ENCODE measurements around the gene IL17RD.

Gene IL17RD

DNA sequence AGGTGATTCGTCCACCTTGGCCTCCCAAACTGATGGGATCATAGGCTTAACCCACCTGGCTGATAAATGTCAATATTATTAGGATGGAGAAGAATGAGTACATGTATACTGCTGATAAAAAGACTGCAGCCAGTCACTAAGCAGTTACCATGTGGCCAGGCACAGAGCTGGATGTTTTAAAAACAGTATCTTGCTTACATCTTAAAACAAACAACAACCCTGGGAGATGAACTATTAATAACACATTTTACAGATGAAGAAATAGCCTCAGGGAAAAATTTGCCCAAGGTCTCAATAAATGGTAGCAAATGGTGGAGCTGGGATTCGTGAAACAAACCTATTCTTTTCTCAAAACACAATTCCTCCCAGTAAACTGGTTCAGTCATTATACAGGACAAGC, 18.1 kb downstream of the IL17RD start:
- Mint-ChIP-seq H3K27ac (no peak overlapping the region), H3K4me3 (no peak overlapping the region), H3K27me3 (peaks cover 10% of the 10 kb centered on the region), H3K36me3 (no peaks in the 10 kb centered on the region), H3K9me3 (no peaks in the 10 kb centered on the region), H3K4me1 (no peaks in the 10 kb centered on the region)

DNA sequence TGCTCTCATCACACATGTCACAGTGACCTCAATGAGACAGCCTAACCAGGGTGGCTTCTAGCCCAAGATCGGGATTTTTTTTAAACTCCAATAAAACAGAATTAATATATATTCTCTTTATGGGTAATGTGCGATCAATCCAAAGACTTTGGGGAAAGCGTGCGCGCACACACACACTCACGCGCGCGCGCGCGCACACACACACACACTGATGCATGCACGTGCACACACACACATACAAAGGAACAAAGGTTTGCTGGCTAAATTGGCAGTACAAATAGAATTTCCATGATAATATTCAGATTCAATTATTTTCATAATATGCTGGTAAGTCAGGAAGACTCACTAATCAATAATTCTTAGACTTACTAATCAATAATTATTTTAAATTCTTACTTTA, 19.3 kb downstream of the IL17RD start:
- Mint-ChIP-seq H3K27me3 (peaks cover 15% of the 10 kb centered on the region), H3K4me1 (no peaks in the 10 kb centered on the region), H3K36me3 (no peaks in the 10 kb centered on the region), H3K4me3 (no peak overlapping the region), H3K27ac (no peak overlapping the region), H3K9me3 (no peaks in the 10 kb centered on the region)

DNA sequence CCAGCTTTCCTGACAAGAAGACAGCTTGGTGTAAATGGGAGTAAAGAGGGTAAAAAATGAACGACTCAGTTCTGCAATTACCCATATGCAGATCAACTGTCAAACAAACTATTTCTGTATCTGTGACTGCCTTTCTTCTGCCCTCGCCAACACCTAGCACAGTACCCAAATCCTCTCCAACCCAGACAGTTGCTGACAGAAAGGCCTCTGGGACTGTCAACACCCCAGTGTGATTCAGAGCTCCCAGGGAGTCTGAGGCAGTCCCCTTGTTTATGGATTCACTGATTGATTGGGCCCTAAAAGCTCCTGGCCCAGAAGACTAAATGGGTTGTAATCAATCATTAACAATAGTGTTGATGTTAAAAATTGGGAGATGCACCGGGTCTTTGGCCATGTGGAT, 20.2 kb downstream of the IL17RD start:
- H3K27ac Mint-ChIP-seq: no peak overlapping the region
- peaks cover 17% of the 10 kb centered on the region for H3K27me3 Mint-ChIP-seq
- H3K4me1 Mint-ChIP-seq: no peaks in the 10 kb centered on the region
- no peaks in the 10 kb centered on the region for H3K36me3 Mint-ChIP-seq
- H3K4me3 Mint-ChIP-seq: no peak overlapping the region
- H3K9me3 Mint-ChIP-seq: no peaks in the 10 kb centered on the region

DNA sequence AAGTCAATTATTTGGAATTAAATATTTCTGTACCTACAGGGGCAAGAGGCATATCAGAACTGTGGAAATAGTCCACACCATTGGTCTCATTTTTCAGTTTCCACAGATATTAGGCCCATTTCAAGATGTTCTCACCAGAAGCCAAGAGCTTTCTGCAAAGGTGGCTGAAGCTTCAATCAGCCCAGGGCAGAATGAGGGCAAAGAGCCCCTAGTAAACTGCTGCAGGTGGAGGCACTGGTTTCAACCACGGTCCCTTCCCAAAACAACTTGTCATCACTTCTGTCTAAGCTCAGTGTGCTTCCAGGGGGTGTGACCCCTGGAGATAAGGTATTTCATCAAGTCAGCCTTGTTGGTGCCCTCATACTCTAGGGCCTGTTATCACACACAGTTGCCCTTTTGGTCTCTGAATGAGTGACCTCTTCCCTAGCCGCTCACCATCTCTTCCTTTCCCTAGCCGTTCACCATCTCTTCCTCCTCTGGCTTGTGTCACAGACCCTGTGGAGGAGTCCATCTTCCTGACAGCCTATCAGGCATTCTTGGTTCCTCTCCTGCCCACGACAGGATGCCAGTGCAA, 21.2 kb downstream of the IL17RD start:
- Mint-ChIP-seq H3K4me3 (no peak overlapping the region), H3K36me3 (no peaks in the 10 kb centered on the region), H3K27me3 (peaks cover 18% of the 10 kb centered on the region), H3K27ac (no peak overlapping the region), H3K9me3 (no peaks in the 10 kb centered on the region), H3K4me1 (no peaks in the 10 kb centered on the region)

DNA sequence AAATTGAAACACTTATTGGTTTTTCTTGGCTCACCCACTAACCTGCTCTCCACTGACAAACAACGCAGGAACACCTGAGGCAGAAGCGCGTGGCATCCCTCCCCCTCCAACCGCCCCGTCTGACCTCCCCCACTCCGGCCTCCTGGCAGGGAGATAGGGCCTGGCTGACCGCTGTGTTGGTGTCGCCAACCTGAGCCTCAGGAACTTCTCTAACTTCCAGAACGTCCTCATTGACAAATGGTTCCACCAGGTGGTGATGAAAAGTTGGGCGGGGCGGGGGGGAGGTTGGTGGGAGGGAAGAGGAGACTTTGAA, 22.8 kb downstream of the IL17RD start:
- H3K27me3 Mint-ChIP-seq: peaks cover 19% of the 10 kb centered on the region
- no peak overlapping the region for H3K27ac Mint-ChIP-seq
- H3K9me3 Mint-ChIP-seq: no peaks in the 10 kb centered on the region
- no peaks in the 10 kb centered on the region for H3K4me1 Mint-ChIP-seq
- no peaks in the 10 kb centered on the region for H3K36me3 Mint-ChIP-seq
- no peak overlapping the region for H3K4me3 Mint-ChIP-seq

DNA sequence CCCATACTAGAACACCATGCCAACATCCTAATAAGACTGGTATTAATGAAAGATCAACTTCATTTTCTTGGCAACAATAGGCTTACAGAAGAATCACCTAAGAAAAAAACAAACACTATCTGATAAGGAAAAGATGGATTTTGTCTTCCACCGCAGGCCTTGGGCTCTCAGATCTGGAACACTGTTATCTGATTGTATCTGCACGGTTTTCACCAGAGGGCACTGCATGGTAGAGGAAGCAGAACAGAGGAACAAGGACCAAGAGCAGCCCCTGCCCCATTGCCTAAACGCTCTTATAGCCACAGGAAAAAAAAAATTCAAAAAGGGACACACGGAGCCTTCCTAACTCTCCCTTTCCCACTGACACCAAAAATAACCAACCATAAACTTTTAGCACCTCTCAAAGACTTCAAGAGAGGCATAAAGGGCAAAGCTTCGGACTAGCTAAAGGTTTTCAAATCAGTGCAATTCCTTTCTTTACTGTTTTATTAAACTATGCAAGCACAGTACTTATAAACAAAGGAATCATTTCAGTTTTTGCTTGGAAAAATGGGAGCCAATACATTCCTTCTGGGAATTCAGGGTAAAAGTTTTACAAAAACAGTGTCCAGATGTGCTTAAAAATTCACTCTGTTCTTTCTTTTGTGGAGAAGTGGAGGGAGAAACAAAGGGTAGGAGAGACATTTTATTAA, 23.3 kb downstream of the IL17RD start:
- Mint-ChIP-seq H3K27me3 (peaks cover 19% of the 10 kb centered on the region), H3K9me3 (no peaks in the 10 kb centered on the region), H3K27ac (no peak overlapping the region), H3K4me3 (no peak overlapping the region), H3K36me3 (no peaks in the 10 kb centered on the region), H3K4me1 (no peaks in the 10 kb centered on the region)

DNA sequence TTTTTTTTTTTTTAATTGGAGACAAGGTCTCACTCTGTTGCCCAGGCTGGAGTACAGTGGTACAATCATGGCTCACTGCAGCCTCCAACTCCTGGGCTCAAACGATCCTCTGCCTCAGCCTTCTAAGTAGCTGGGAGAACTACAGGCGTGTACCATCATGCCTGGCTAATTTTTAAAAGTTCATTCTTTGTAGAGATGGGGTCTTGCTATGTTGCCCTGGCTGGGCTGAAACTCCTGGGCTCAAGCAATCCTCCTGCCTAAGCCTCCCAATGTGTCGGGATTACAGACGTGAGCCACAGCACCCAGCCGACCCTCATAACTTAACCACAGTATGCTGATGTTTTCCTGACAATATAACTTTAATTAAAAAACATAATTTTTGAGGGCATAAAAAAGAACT, 24.3 kb downstream of the IL17RD start:
- Mint-ChIP-seq H3K4me1 (no peaks in the 10 kb centered on the region), H3K9me3 (no peaks in the 10 kb centered on the region), H3K27ac (no peak overlapping the region), H3K4me3 (no peak overlapping the region), H3K27me3 (peaks cover 20% of the 10 kb centered on the region), H3K36me3 (no peaks in the 10 kb centered on the region)

DNA sequence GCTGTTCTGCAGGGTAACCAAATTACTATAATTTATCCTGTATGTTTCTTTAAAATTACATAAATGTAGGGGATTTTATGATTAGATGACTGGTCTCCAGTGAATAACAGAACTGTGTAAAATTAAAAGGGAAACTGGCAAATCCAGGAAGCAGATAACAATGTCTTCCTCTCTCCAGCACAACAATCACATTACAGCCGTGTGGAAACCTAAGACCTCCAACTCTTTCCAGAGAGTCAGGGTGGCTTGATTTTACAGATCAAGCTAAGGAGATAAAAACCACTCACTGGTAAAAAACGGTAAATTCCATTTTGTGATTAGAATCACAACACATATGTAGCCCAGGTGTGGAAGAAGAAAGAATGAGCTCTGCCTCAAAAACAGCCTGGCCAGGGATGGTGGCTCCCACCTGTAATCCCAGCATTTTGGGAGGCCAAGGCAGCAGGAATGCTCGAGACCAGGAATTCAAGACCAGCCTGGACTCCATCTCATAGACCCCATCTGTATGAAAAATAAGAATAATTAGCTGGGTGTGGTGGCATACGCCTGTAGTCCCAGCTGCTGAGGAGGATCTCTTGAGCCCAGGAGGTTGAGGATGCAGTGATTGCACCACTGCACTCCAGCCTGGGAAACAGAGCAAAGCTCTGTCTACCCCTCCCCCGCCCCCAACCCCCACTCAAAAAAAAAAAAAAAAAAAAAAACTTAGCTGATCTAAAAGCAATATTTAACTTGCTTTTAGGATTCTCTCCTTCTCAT, 29.0 kb downstream of the IL17RD start:
- H3K36me3 Mint-ChIP-seq: no peaks in the 10 kb centered on the region
- H3K9me3 Mint-ChIP-seq: no peaks in the 10 kb centered on the region
- no peak overlapping the region for H3K4me3 Mint-ChIP-seq
- H3K4me1 Mint-ChIP-seq: no peaks in the 10 kb centered on the region
- no peak overlapping the region for H3K27ac Mint-ChIP-seq
- H3K27me3 Mint-ChIP-seq: peaks cover 11% of the 10 kb centered on the region

DNA sequence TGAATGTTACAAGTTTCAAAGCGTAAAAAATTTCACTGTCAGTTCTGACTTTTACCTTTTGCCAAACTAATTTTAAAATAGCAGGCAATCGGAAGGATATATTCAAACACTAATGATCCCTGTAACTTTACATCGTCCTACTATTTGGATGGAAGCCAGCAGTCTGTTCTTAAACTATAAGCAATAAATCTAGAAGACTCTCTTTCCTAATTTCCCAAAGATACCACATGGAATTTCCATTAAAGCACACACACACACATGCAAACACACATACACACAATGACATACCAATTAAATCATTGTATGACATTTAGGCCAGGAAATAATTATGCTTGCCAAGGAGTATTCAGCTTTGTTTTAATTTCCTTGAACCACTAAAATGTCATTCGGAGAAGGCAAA, 32.0 kb downstream of the IL17RD start:
- peaks cover 8% of the 10 kb centered on the region for H3K27me3 Mint-ChIP-seq
- H3K36me3 Mint-ChIP-seq: no peaks in the 10 kb centered on the region
- H3K4me1 Mint-ChIP-seq: no peaks in the 10 kb centered on the region
- H3K27ac Mint-ChIP-seq: no peak overlapping the region
- no peaks in the 10 kb centered on the region for H3K9me3 Mint-ChIP-seq
- H3K4me3 Mint-ChIP-seq: no peak overlapping the region

DNA sequence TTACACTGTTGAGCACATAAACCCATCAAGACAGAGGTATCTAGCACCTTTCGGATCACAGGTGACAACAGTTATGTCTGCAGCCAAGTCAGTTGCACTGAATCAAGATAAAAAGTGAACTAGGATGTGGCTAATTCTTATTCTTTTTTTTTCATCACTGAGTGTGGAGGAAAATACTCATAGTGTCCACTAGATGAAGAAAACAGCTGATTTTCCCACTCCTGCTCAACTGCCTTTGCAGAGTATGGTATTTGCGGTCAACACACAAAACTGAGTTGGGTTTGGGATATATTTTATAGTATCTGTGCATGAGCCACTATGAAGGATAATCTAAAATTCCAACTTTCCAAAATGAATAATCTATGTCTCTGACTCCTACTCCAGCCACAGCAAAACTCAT, 32.5 kb downstream of the IL17RD start:
- Mint-ChIP-seq H3K4me1 (no peaks in the 10 kb centered on the region), H3K9me3 (no peaks in the 10 kb centered on the region), H3K27ac (no peak overlapping the region), H3K27me3 (peaks cover 5% of the 10 kb centered on the region), H3K36me3 (no peaks in the 10 kb centered on the region), H3K4me3 (no peak overlapping the region)

DNA sequence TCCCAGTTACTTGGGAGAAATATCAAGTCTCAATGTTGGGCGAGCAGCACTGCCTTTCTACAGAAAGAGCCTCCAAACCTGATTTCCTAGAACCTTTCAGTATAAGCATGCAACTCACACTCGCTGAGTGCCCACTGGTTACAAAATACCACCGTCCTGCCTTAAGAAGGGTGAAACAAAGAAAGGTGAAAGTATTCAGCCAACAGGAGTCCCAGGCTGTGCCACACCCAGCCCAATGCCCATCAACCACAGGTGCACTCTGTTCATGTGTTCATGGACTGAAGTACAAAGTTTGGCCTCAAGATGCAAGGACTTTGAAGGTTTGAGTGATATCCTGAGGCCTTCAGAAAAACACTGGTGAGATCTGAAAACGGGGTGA, 34.0 kb downstream of the IL17RD start:
- Mint-ChIP-seq H3K4me1 (no peaks in the 10 kb centered on the region), H3K27me3 (peaks cover 3% of the 10 kb centered on the region), H3K4me3 (no peak overlapping the region), H3K36me3 (no peaks in the 10 kb centered on the region), H3K27ac (no peak overlapping the region), H3K9me3 (no peaks in the 10 kb centered on the region)

DNA sequence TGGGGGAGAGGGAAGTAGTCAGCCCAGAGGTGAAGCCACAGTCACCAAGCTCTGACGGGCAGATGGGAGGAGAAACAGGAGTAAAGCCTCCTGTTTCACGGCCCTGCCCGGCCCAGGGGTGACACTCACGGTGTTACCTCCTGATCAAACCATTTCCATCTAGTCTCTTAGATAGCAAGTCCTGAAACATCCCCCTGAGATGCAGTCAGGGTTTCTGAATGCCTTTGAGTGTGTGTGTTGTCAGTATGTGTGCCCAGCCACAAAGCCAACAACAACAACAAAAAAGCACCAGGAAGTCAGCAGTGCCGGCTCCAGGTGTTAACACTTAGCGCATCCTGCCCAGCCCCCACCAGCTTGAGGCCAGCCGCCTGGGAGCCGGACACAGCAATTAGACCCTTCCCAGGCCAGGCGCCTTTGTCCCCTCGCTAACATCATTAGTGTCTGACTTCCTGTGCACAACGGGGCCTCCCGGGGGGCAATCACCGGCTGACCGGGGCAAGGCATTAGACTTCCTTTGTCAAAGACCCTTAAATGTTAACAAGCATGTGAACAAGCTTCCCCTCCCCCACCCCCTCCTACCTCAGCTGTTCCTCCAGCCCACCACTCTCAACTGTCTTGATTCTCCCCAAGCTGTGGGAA, 34.5 kb downstream of the IL17RD start:
- Mint-ChIP-seq H3K4me3 (no peak overlapping the region), H3K27ac (no peak overlapping the region), H3K36me3 (no peaks in the 10 kb centered on the region), H3K9me3 (no peaks in the 10 kb centered on the region), H3K27me3 (peaks cover 3% of the 10 kb centered on the region), H3K4me1 (no peaks in the 10 kb centered on the region)

DNA sequence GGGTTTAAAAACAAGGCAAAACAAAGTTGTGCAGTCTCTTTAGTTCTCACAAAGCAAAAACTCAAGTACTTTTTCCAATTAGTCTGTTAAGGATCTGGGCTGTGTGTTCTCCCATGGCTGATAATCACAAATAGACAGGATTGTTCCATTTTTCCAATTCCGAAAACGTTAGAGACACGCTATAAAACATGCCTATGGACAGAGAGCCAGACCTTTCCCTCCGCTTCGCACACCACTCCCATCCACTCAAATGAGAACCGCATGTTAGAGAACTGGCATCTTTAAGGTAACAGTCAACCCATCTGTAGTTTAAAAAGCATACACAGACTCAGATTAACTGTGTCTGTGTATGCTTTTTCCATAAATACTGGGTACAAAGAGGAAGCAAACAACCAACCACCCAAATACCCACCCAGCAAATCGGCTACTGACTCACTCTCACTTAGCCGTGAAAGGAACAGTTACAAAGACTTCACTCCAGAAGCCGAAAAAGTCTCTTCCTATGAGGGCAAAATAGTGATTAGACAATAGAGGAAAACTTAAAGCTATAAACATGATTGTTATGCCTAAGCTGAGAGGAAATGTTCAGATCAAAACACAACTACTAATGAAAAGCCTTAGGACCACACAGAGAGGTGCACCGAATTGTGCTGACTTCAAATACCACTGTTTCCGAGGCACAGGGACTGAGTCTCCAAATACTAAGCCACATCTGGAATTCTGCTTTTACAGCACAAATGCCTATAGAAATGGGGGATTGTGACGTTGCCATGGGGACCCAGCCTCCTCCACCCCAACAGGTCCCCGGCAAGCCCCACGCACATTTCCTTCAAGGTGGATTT, 36.1 kb downstream of the IL17RD start:
- H3K36me3 Mint-ChIP-seq: no peaks in the 10 kb centered on the region
- H3K4me3 Mint-ChIP-seq: no peak overlapping the region
- no peak overlapping the region for H3K27ac Mint-ChIP-seq
- H3K9me3 Mint-ChIP-seq: no peaks in the 10 kb centered on the region
- H3K4me1 Mint-ChIP-seq: no peaks in the 10 kb centered on the region
- peaks cover 3% of the 10 kb centered on the region for H3K27me3 Mint-ChIP-seq

DNA sequence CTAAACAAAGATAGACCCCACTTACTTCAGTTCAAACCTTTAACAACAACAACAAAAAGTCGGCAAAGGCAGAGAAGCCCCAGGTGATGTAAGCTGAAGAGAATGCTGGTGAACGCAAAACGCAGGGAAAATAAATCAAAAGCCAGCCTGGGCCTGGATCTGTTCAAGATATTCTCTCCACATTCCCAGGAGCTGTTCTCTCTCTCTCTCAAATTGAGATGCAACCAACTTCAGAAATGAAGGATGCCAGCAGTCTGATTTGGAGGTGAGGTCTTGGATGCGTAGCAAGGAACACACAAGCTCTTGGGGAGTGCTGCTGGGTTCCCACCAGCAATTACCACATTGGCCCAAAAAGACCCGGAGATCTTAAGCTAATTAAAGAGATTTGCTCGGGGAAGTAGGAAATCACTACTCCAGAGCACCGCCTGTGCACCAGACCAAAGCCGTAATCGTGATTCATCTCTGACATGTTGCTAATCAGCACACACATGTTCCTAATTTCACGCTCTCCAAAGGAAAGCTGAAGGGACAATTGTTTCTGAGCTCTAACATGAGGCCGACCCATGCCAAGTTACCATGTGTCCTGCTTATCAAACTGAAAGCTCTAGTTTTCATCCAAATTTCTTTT, 37.1 kb downstream of the IL17RD start:
- Mint-ChIP-seq H3K36me3 (no peaks in the 10 kb centered on the region), H3K4me3 (no peak overlapping the region), H3K27me3 (peaks cover 3% of the 10 kb centered on the region), H3K9me3 (no peaks in the 10 kb centered on the region), H3K27ac (no peak overlapping the region), H3K4me1 (no peaks in the 10 kb centered on the region)

DNA sequence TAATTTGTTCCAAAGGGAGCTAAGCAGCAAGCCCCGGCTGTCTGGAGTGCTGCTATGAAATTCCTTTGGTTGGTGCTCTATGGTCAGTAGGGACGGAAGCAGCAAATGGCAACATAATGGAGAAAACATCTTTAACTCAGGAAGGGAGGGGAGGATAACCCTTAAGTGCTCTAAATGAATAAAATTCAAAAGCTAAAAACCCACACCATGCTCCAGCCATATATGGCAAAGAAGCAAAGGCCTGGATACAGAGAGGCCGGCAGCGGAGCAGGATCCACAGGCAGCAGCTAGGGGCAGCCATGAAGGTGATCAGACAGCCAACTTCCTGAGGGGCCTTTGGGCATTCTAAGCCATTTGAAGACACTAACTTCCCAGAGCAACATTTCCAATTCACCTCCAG, 38.9 kb downstream of the IL17RD start:
- no peaks in the 10 kb centered on the region for H3K9me3 Mint-ChIP-seq
- H3K27me3 Mint-ChIP-seq: peaks cover 3% of the 10 kb centered on the region
- H3K36me3 Mint-ChIP-seq: no peaks in the 10 kb centered on the region
- H3K4me3 Mint-ChIP-seq: no peak overlapping the region
- no peaks in the 10 kb centered on the region for H3K4me1 Mint-ChIP-seq
- no peak overlapping the region for H3K27ac Mint-ChIP-seq

All from activated naive CD4-positive, alpha-beta T cell treated with anti-CD3 and anti-CD28 coated beads, Interleukin-2, amount 50 U/mL, for 24 hours (primary cell).